ENCODE measurements around the gene APOL6.

The APOL6 gene

DNA sequence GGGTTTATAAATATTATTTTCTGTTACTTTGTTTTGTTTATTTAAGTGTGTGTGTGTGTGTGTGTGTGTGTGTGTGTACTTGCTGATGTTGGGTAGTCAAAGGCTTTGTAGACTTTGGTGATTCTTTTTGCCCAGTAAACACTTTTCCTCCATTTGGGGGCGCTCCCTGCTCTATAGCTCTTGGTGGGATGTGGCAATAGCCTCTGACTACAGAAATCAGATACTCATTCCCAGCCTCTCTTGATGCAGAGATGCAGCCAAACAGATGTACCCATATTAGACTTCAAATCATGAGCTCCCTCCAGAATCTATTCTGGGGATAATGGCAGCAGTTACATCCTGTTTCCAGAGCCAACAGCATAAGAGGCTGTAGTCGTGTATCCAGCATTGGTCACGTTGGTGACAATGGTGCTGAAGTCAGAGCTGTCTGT, 36.0 kb downstream of the APOL6 start:
- peak in 1 of 2 donors; percentile 18 for DNase-seq
- H3K14ac ChIP-seq (ENCODE audit: low read length): no peak overlapping the region
- no peak overlapping the region for H3K9ac ChIP-seq (ENCODE audit: low read length)
- H2BK5ac ChIP-seq (ENCODE audit: low read depth, low read length, poor library complexity): no peak overlapping the region
- H3K18ac ChIP-seq (ENCODE audit: low read length): no peak overlapping the region
- H3K9me3 ChIP-seq (ENCODE audit: insufficient read depth, low read depth, low read length): no peaks in the 10 kb centered on the region
- H3K4me2 ChIP-seq (ENCODE audit: low read length): no peak overlapping the region
- H3K36me3 ChIP-seq (ENCODE audit: control insufficient read depth in 1 of 2, insufficient read depth in 2 of 2, low read length in 2 of 2): no peaks in the 10 kb centered on the region
- H3K23ac ChIP-seq (ENCODE audit: low read length): no peak overlapping the region
- no peaks in the 10 kb centered on the region for H3K4me1 ChIP-seq (ENCODE audit: control insufficient read depth in 1 of 2, insufficient read depth in 2 of 2, low read length in 2 of 2)
- H2BK12ac ChIP-seq (ENCODE audit: low read length): no peak overlapping the region
- H3K4ac ChIP-seq (ENCODE audit: low read depth, low read length): no peak overlapping the region
- H2BK120ac ChIP-seq (ENCODE audit: insufficient read depth, low read length, poor library complexity): no peak overlapping the region
- no peak overlapping the region for H3K27ac ChIP-seq (ENCODE audit: low read depth, low read length)
- H2AK5ac ChIP-seq (ENCODE audit: low read length): no peak overlapping the region
- no CpG with 5 or more reads among the region's 3 CpGs for WGBS (ENCODE audit: extremely low coverage, insufficient coverage, insufficient read length)
- H2AFZ ChIP-seq (ENCODE audit: insufficient read depth, low read length, poor library complexity): no peak overlapping the region
- H4K91ac ChIP-seq (ENCODE audit: low read depth, low read length): no peak overlapping the region
- no peaks in the 10 kb centered on the region for H3K27me3 ChIP-seq (ENCODE audit: insufficient read depth, low read length)
- no peaks in the 10 kb centered on the region for H3K79me2 ChIP-seq (ENCODE audit: control insufficient read depth, insufficient read depth, low read length, poor library complexity)
- H4K12ac ChIP-seq (ENCODE audit: low read depth, low read length): no peak overlapping the region
- H3K4me3 ChIP-seq (ENCODE audit: low read depth, low read length): no peak overlapping the region
- peaks cover 3% of the 10 kb centered on the region for H3K79me1 ChIP-seq (ENCODE audit: low read length)
- no peak overlapping the region for H4K8ac ChIP-seq (ENCODE audit: low read depth, low read length)

DNA sequence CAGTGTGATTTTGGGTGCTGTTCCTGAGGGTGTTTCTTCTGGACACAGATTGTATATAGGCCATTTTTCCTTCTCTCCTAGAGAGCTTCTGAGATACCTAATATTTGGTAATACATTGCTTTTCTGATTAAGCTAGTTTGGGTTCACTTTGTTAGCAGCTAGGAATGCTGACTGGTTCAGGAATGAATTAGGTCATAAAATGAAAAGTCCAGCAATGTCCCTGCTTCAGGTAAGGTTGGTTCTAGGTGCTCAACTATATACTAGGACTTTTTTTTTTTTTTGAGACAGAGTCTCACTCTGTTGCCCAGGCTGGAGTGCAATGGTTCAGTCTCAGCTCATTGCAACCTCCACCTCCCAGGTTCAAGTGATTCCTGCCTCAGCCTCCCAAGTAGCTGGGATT, 36.5 kb downstream of the APOL6 start:
- Histone ChIP-seq H2BK5ac (ENCODE audit: low read depth, low read length, poor library complexity) (no peak overlapping the region), H2BK120ac (ENCODE audit: insufficient read depth, low read length, poor library complexity) (no peak overlapping the region), H3K36me3 (ENCODE audit: control insufficient read depth in 1 of 2, insufficient read depth in 2 of 2, low read length in 2 of 2) (no peaks in the 10 kb centered on the region), H3K27ac (ENCODE audit: low read depth, low read length) (no peak overlapping the region), H3K79me2 (ENCODE audit: control insufficient read depth, insufficient read depth, low read length, poor library complexity) (no peaks in the 10 kb centered on the region), H2AFZ (ENCODE audit: insufficient read depth, low read length, poor library complexity) (no peak overlapping the region), H2AK5ac (ENCODE audit: low read length) (no peak overlapping the region), H4K91ac (ENCODE audit: low read depth, low read length) (no peak overlapping the region), H3K4me3 (ENCODE audit: low read depth, low read length) (no peak overlapping the region), H3K18ac (ENCODE audit: low read length) (no peak overlapping the region), H3K4ac (ENCODE audit: low read depth, low read length) (no peak overlapping the region), H2BK12ac (ENCODE audit: low read length) (no peak overlapping the region), H4K12ac (ENCODE audit: low read depth, low read length) (no peak overlapping the region), H4K8ac (ENCODE audit: low read depth, low read length) (no peak overlapping the region), H3K9ac (ENCODE audit: low read length) (no peak overlapping the region), H3K9me3 (ENCODE audit: insufficient read depth, low read depth, low read length) (no peaks in the 10 kb centered on the region), H3K23ac (ENCODE audit: low read length) (no peak overlapping the region), H3K4me1 (ENCODE audit: control insufficient read depth in 1 of 2, insufficient read depth in 2 of 2, low read length in 2 of 2) (no peaks in the 10 kb centered on the region), H3K4me2 (ENCODE audit: low read length) (no peak overlapping the region), H3K79me1 (ENCODE audit: low read length) (peaks cover 3% of the 10 kb centered on the region), H3K14ac (ENCODE audit: low read length) (no peak overlapping the region), H3K27me3 (ENCODE audit: insufficient read depth, low read length) (no peaks in the 10 kb centered on the region)
- peak in 1 of 2 donors; percentile 71 for DNase-seq

DNA sequence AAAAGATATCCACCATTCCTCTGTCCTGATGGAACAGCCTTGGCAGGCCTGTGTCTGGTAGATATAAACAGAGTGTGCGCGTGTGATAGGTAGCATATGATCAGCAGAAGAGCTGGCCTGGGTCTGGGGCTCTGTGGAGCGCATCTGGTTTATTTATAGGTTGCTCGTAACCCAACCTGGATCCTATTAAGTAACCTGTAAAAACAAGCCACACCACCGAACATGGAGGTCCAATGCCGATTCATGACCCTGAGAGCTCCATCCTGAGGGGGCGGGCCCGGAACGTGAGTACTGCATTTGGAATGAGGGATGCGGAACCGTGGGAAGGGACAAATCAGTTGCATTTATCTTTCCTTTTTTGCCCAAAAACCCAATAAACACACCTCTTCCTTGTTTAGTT, 37.5 kb downstream of the APOL6 start:
- Histone ChIP-seq H3K79me1 (ENCODE audit: low read length) (peaks cover 3% of the 10 kb centered on the region), H3K79me2 (ENCODE audit: control insufficient read depth, insufficient read depth, low read length, poor library complexity) (no peaks in the 10 kb centered on the region), H3K27me3 (ENCODE audit: insufficient read depth, low read length) (no peaks in the 10 kb centered on the region), H4K12ac (ENCODE audit: low read depth, low read length) (no peak overlapping the region), H3K4me3 (ENCODE audit: low read depth, low read length) (no peak overlapping the region), H3K18ac (ENCODE audit: low read length) (no peak overlapping the region), H3K9me3 (ENCODE audit: insufficient read depth, low read depth, low read length) (no peaks in the 10 kb centered on the region), H4K91ac (ENCODE audit: low read depth, low read length) (no peak overlapping the region), H3K9ac (ENCODE audit: low read length) (no peak overlapping the region), H2BK12ac (ENCODE audit: low read length) (no peak overlapping the region), H3K4ac (ENCODE audit: low read depth, low read length) (no peak overlapping the region), H2BK5ac (ENCODE audit: low read depth, low read length, poor library complexity) (no peak overlapping the region), H4K8ac (ENCODE audit: low read depth, low read length) (no peak overlapping the region), H3K14ac (ENCODE audit: low read length) (no peak overlapping the region), H3K4me1 (ENCODE audit: control insufficient read depth in 1 of 2, insufficient read depth in 2 of 2, low read length in 2 of 2) (no peaks in the 10 kb centered on the region), H3K27ac (ENCODE audit: low read depth, low read length) (no peak overlapping the region), H2AFZ (ENCODE audit: insufficient read depth, low read length, poor library complexity) (no peak overlapping the region), H3K4me2 (ENCODE audit: low read length) (no peak overlapping the region), H3K36me3 (ENCODE audit: control insufficient read depth in 1 of 2, insufficient read depth in 2 of 2, low read length in 2 of 2) (no peaks in the 10 kb centered on the region), H2BK120ac (ENCODE audit: insufficient read depth, low read length, poor library complexity) (no peak overlapping the region), H2AK5ac (ENCODE audit: low read length) (no peak overlapping the region), H3K23ac (ENCODE audit: low read length) (no peak overlapping the region)
- WGBS (ENCODE audit: extremely low coverage, insufficient coverage, insufficient read length): no CpG with 5 or more reads among the region's 11 CpGs
- DNase-seq: peak in 1 of 2 donors; percentile 33

DNA sequence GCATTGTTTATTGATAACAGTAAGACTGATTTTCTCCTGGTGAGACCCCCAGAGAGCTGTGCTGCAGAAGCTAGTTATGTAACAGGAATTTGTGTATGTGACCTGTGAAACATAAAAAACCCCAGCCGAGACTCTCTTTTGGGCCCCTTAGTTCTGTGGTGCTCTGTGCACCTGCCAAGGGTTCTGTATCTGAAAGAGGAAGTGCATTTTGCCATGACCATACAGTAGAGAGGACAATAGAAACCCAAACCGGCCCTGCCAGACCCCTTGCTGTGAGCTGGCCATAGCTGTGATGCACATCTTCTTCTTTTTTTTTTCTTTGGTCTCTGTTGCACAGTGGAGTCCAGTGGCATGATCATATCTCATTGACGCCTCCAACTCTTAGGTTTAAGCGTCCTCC, 38.1 kb downstream of the APOL6 start:
- WGBS (ENCODE audit: extremely low coverage, insufficient coverage, insufficient read length): no CpG with 5 or more reads among the region's 4 CpGs
- no peak overlapping the region for H2AK5ac ChIP-seq (ENCODE audit: low read length)
- no peaks in the 10 kb centered on the region for H3K79me2 ChIP-seq (ENCODE audit: control insufficient read depth, insufficient read depth, low read length, poor library complexity)
- H3K27ac ChIP-seq (ENCODE audit: low read depth, low read length): no peak overlapping the region
- no peak overlapping the region for H2BK12ac ChIP-seq (ENCODE audit: low read length)
- no peaks in the 10 kb centered on the region for H3K27me3 ChIP-seq (ENCODE audit: insufficient read depth, low read length)
- H3K9ac ChIP-seq (ENCODE audit: low read length): no peak overlapping the region
- H4K12ac ChIP-seq (ENCODE audit: low read depth, low read length): no peak overlapping the region
- H3K36me3 ChIP-seq (ENCODE audit: control insufficient read depth in 1 of 2, insufficient read depth in 2 of 2, low read length in 2 of 2): no peaks in the 10 kb centered on the region
- no peak overlapping the region for H3K4ac ChIP-seq (ENCODE audit: low read depth, low read length)
- no peaks in the 10 kb centered on the region for H3K9me3 ChIP-seq (ENCODE audit: insufficient read depth, low read depth, low read length)
- no peak overlapping the region for H2BK5ac ChIP-seq (ENCODE audit: low read depth, low read length, poor library complexity)
- H3K79me1 ChIP-seq (ENCODE audit: low read length): peaks cover 3% of the 10 kb centered on the region
- H3K4me3 ChIP-seq (ENCODE audit: low read depth, low read length): no peak overlapping the region
- H3K23ac ChIP-seq (ENCODE audit: low read length): no peak overlapping the region
- no peak overlapping the region for H2BK120ac ChIP-seq (ENCODE audit: insufficient read depth, low read length, poor library complexity)
- no peak for DNase-seq
- no peak overlapping the region for H3K18ac ChIP-seq (ENCODE audit: low read length)
- H4K8ac ChIP-seq (ENCODE audit: low read depth, low read length): no peak overlapping the region
- no peak overlapping the region for H3K14ac ChIP-seq (ENCODE audit: low read length)
- no peak overlapping the region for H3K4me2 ChIP-seq (ENCODE audit: low read length)
- no peaks in the 10 kb centered on the region for H3K4me1 ChIP-seq (ENCODE audit: control insufficient read depth in 1 of 2, insufficient read depth in 2 of 2, low read length in 2 of 2)
- no peak overlapping the region for H2AFZ ChIP-seq (ENCODE audit: insufficient read depth, low read length, poor library complexity)
- no peak overlapping the region for H4K91ac ChIP-seq (ENCODE audit: low read depth, low read length)

Data from trophoblast cell (in vitro differentiated cells and primary cell).